GM12878 (cell line): ENCODE data around the gene PLXNA2.

Source experiments
- CHD2 ChIP-seq: IDR thresholded peaks from 2 replicates; pipeline ENCODE4 v1.6.1; 2011; ENCODE audit warnings: low read depth, low read length, improper control_type of control experiment, borderline replicate concordance
- FOXM1 ChIP-seq: IDR thresholded peaks from 2 replicates; pipeline ENCODE4 v1.6.1; 2012; ENCODE audit warnings: low read depth, mild to moderate bottlenecking, inconsistent platforms, low read length, moderate library complexity
- GABPA ChIP-seq: IDR thresholded peaks from 2 replicates; pipeline ENCODE4 v1.6.1; 2014; ENCODE audit warnings: antibody characterized with exemption, low read depth, mild to moderate bottlenecking, inconsistent platforms
- ZNF217 ChIP-seq: fragments of 450-650 bp; IDR thresholded peaks from 2 replicates; pipeline ENCODE4 v1.6.1; 2017; ENCODE audit warnings: antibody characterized with exemption, mild to moderate bottlenecking
- ZNF24 ChIP-seq: fragments of 450-650 bp; IDR thresholded peaks from 2 replicates; pipeline ENCODE4 v1.6.1; 2017; ENCODE audit warnings: antibody characterized with exemption, mild to moderate bottlenecking

- no peak for TF ChIP-seq ZNF217
- TF ChIP-seq GABPA = no peak
- no peak for TF ChIP-seq CHD2
- no peak for TF ChIP-seq ZNF24
- TF ChIP-seq FOXM1 = no peak
These were observed 56.6 kb downstream of the PLXNA2 start for GRCh38 chr1:208187499-208188041.
